Activated CD4-positive, alpha-beta T cell treated with anti-CD3 and anti-CD28 coated beads, Interleukin-2, amount 10 ng/mL, durations not matched to agents 7 days and 5 days (primary cell): Measurements from ENCODE around the gene ZSCAN30. TPM values are rescaled to one million over a fixed set of nuclear protein-coding genes. Genes with fewer than 3 reads are reported as not detected.

Experiments used
- CTCF ChIA-PET: fragments of 350-600 bp; sonication (Branson Sonifier 250); formaldehyde crosslinking; loops from one replicate; lab custom pipeline; 2021; ENCODE audit warnings: antibody characterized with exemption; lab: Charles Lee
- POLR2A ChIA-PET: fragments of 350-600 bp; sonication (Branson Sonifier 250); formaldehyde crosslinking; loops from one replicate; lab custom pipeline; 2021; ENCODE audit warnings: antibody characterized with exemption; lab: Charles Lee
- DNase-seq: peaks from one replicate; pipeline ENCODE4 v3.0.0-alpha.2; 2020
- H3K27ac Mint-ChIP-seq: one replicate; pipeline ENCODE4 v1.8.0; 2021; ENCODE audit warnings: mild to moderate bottlenecking, moderate library complexity, mixed read lengths
- H3K27me3 Mint-ChIP-seq: one replicate; pipeline ENCODE4 v1.8.0; 2021; ENCODE audit warnings: mixed read lengths
- H3K36me3 Mint-ChIP-seq: one replicate; pipeline ENCODE4 v1.8.0; 2021; ENCODE audit warnings: low read depth, mixed read lengths
- H3K4me1 Mint-ChIP-seq: one replicate; pipeline ENCODE4 v1.8.0; 2021; ENCODE audit warnings: mixed read lengths
- H3K4me3 Mint-ChIP-seq: one replicate; pipeline ENCODE4 v1.8.0; 2021; ENCODE audit warnings: mild to moderate bottlenecking, moderate library complexity, mixed read lengths
- H3K9me3 Mint-ChIP-seq: one replicate; pipeline ENCODE4 v1.8.0; 2021; ENCODE audit warnings: mixed read lengths
- total RNA-seq, 2 experiments: library from RNA; stranded (reverse); gene quantifications; one replicate each; pipeline ENCODE4 v1.2.3, GENCODE V29; 2021

ZSCAN30 gene
- 10 to 100 TPM; 18.5 to 18.8 TPM for total RNA-seq

DNA sequence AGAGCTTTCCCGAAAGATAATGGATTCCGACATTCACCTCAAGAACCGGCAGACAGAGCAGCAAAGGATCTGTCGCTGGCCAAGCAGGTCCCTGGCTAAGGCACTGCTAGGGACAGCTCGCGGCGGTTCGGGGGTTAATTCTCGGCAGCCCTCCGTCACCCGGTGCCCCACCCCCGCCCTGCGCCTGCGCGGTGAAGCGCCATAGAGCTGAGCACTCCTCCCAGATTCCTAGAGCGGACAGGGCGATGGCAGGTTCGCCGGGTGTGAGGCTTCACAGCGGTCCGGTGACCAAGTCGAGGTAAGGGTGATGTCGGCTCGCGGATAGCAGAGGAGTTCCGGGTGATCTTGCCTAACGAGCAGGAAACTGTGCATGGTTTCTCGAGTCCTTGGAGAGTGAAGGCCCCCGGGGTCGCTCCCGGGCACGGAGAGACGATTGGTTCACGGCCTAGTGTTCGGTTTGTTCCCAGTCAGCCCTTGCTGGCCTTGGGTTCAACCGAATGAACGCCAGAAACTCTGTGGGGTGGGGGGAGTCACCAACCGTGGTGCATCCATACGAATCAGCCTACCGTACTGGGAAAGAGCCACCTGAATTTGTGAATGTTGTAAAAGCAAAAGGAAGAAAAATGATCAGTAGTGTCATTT is at the start of gene ZSCAN30:
Gene ZSCAN30, minus strand, starts transcription at position 136 of the 642 bp plus-strand sequence. CDS start 25,877 bp downstream, outside the sequence.
- Mint-ChIP-seq H3K27me3 (no peaks in the 10 kb centered on the region), H3K9me3 (peaks cover 22% of the 10 kb centered on the region), H3K27ac (peak within 1 kb of the TSS; percentile 97), H3K4me1 (peaks cover 51% of the 10 kb centered on the region), H3K36me3 (peaks cover 74% of the 10 kb centered on the region), H3K4me3 (peak within 1 kb of the TSS; percentile 98)
- peak; percentile 95 for DNase-seq
- ChIA-PET POLR2A (interaction anchor here (0.5 to 1.0 kb wide), 4 partner anchors 39 to 269 kb away, joined by 3 to 7 read pairs (median 4); no protein-coding TSS in a partner anchor), CTCF (interaction anchor here (0.6 to 0.9 kb wide), 3 partner anchors 9 to 255 kb away, joined by 3 to 4 read pairs (median 3); partner anchors contain the start of gene ZNF397)

- CTCF ChIA-PET = no interaction called here
- H3K27ac Mint-ChIP-seq = no peak overlapping the region
These were observed 47.3 kb upstream of the ZSCAN30 start for GRCh38 chr18:35337286-35337685.

DNA sequence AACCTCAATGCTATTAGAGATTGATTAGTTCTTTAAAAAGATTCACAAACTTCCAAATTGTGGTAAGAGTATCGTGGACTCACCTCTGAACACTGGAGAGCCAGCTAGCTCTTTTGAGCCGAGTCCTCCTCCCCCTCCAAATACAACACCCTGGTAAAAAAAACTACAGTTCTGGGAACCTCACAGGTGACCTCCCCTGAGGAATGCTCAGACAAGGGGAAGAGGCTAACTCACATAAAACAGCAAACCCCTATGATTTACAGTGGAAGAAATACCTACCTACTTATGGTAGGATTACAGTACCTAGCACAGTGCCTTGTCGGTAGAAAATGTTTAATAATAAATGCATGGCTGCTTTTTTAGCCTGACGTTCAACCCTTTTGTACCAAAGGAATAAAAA is 45.8 kb upstream of the ZSCAN30 start:
- Mint-ChIP-seq H3K36me3 (peaks cover 80% of the 10 kb centered on the region), H3K9me3 (no peaks in the 10 kb centered on the region), H3K27ac (no peak overlapping the region), H3K4me1 (peaks cover 18% of the 10 kb centered on the region), H3K27me3 (no peaks in the 10 kb centered on the region), H3K4me3 (no peak overlapping the region)
- no peak for DNase-seq
- POLR2A ChIA-PET = no interaction called here
- CTCF ChIA-PET = no interaction called here

More at GRCh38 chr18:35337286-35337685, 47.3 kb upstream of the ZSCAN30 start:
- no peak for DNase-seq
- no peak overlapping the region for H3K4me3 Mint-ChIP-seq
- peaks cover 22% of the 10 kb centered on the region for H3K4me1 Mint-ChIP-seq
- H3K27me3 Mint-ChIP-seq = no peaks in the 10 kb centered on the region
- POLR2A ChIA-PET = no interaction called here
- H3K36me3 Mint-ChIP-seq = peaks cover 82% of the 10 kb centered on the region
- no peaks in the 10 kb centered on the region for H3K9me3 Mint-ChIP-seq

GRCh38 chr18:35334821-35335220 is 44.8 kb upstream of the ZSCAN30 start:
- Mint-ChIP-seq H3K4me1 (peaks cover 13% of the 10 kb centered on the region), H3K36me3 (peaks cover 73% of the 10 kb centered on the region), H3K4me3 (no peak overlapping the region), H3K9me3 (no peaks in the 10 kb centered on the region), H3K27ac (no peak overlapping the region), H3K27me3 (no peaks in the 10 kb centered on the region)
- DNase-seq = no peak
- POLR2A ChIA-PET = no interaction called here
- CTCF ChIA-PET = no interaction called here

- Mint-ChIP-seq H3K36me3 (peaks cover 67% of the 10 kb centered on the region), H3K27ac (no peak overlapping the region), H3K4me1 (peaks cover 7% of the 10 kb centered on the region), H3K27me3 (no peaks in the 10 kb centered on the region), H3K4me3 (no peak overlapping the region), H3K9me3 (no peaks in the 10 kb centered on the region)
- DNase-seq = no peak
- ChIA-PET CTCF (interaction anchor here (1.3 kb wide), 1 partner anchor 28 kb away, joined by 3 read pairs; no protein-coding TSS in a partner anchor), POLR2A (no interaction called here)
These were observed 44.2 kb upstream of the ZSCAN30 start for GRCh38 chr18:35334212-35334611.

- Mint-ChIP-seq H3K36me3 (peaks cover 40% of the 10 kb centered on the region), H3K4me3 (no peak overlapping the region), H3K9me3 (peaks cover 4% of the 10 kb centered on the region), H3K4me1 (no peaks in the 10 kb centered on the region), H3K27me3 (no peaks in the 10 kb centered on the region), H3K27ac (no peak overlapping the region)
- no peak for DNase-seq
- CTCF ChIA-PET = no interaction called here
- POLR2A ChIA-PET = no interaction called here
These were observed 41.5 kb upstream of the ZSCAN30 start for GRCh38 chr18:35331367-35332087.

- Mint-ChIP-seq H3K4me1 (no peaks in the 10 kb centered on the region), H3K36me3 (peaks cover 17% of the 10 kb centered on the region), H3K27ac (no peak overlapping the region), H3K4me3 (no peak overlapping the region), H3K9me3 (peaks cover 4% of the 10 kb centered on the region), H3K27me3 (no peaks in the 10 kb centered on the region)
- CTCF ChIA-PET = no interaction called here
- DNase-seq = no peak
- POLR2A ChIA-PET = no interaction called here
These were observed 38.8 kb upstream of the ZSCAN30 start for GRCh38 chr18:35328868-35329267.

DNA sequence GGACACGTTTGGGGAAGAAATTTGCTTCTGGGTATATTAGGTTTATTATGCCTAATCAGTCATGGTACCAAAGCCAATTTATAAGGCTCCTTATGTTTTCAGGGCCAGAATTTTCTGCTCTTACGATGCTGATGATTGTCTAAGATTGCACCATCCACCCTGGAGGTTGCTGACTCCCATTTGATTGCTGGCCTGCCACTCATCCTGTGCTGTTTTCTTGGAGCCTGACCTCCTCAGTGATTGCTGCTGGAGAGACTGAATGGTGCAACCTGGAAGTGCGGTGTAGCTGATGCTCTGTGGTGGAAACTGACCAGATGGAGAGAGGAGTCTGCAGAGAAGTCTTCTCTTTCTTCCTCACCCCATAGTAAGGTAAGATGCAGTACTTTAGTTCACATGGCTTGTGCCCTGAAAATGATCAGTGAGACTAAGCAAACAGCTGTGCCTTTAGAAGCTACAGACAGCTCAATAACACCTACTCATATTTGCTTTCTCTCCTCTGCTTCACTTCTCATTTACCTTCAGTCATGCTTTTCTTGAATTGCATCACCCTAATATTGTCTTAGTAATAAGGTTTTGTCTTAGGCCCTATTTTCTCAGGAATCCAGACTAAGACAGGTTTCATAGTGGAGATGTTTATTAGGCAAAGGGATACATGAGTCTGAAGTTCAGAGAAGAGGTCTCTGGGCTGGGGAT is 36.8 kb upstream of the ZSCAN30 start:
- no peaks in the 10 kb centered on the region for H3K36me3 Mint-ChIP-seq
- no peaks in the 10 kb centered on the region for H3K4me1 Mint-ChIP-seq
- no peaks in the 10 kb centered on the region for H3K27me3 Mint-ChIP-seq
- peaks cover 4% of the 10 kb centered on the region for H3K9me3 Mint-ChIP-seq
- no peak for DNase-seq
- H3K4me3 Mint-ChIP-seq = no peak overlapping the region
- CTCF ChIA-PET = no interaction called here
- no peak overlapping the region for H3K27ac Mint-ChIP-seq
- POLR2A ChIA-PET = no interaction called here

DNA sequence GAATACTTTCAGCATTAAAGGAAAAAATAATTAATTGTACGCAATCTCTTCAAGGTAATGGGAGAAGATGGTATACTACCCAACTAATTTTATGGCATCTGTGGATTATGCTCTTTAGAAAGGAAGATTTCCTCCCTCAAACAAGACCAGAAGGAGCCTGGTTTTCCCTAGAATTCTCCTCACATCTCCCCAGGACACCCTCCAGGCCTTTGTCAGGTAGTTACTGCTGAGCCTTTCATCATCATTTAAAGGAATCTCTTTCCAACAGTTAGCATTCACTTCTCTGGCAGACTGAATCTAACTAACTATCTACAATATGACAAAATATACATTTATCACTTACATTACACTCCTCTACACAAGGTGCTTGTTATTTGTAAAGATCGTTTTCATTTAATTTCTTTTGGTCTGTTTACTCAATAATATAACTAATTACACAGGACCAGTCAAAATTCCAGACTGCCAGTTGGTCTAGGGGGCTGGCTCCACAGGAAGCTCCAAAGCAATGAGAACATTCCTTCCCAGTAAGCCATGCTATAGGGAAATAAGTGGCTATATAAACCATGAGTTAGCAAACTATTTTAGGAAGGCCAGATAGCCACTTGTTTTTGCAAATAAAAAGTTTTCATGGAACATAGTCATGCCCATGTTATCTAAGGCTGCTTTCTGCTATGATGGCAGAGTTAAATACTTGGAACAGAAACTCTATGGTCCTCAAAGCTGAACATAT is 35.1 kb upstream of the ZSCAN30 start:
- H3K4me3 Mint-ChIP-seq = no peak overlapping the region
- H3K9me3 Mint-ChIP-seq = peaks cover 4% of the 10 kb centered on the region
- CTCF ChIA-PET = no interaction called here
- H3K27me3 Mint-ChIP-seq = no peaks in the 10 kb centered on the region
- H3K27ac Mint-ChIP-seq = no peak overlapping the region
- H3K36me3 Mint-ChIP-seq = no peaks in the 10 kb centered on the region
- no peaks in the 10 kb centered on the region for H3K4me1 Mint-ChIP-seq
- POLR2A ChIA-PET = no interaction called here
- DNase-seq = no peak

GRCh38 chr18:35322486-35323458 is 32.7 kb upstream of the ZSCAN30 start:
- CTCF ChIA-PET = no interaction called here
- Mint-ChIP-seq H3K4me1 (no peaks in the 10 kb centered on the region), H3K9me3 (no peaks in the 10 kb centered on the region), H3K27me3 (no peaks in the 10 kb centered on the region), H3K4me3 (no peak overlapping the region), H3K36me3 (no peaks in the 10 kb centered on the region), H3K27ac (no peak overlapping the region)
- DNase-seq = no peak
- POLR2A ChIA-PET = no interaction called here

- Mint-ChIP-seq H3K4me1 (no peaks in the 10 kb centered on the region), H3K27ac (no peak overlapping the region), H3K36me3 (peaks cover 23% of the 10 kb centered on the region), H3K4me3 (no peak overlapping the region), H3K9me3 (peaks cover 67% of the 10 kb centered on the region), H3K27me3 (no peaks in the 10 kb centered on the region)
- ChIA-PET CTCF (no interaction called here), POLR2A (no interaction called here)
- no peak for DNase-seq
These were observed 21.5 kb upstream of the ZSCAN30 start for GRCh38 chr18:35311496-35311895.
